GM19397 (cell line): ENCODE results near the gene ERC2.

Source experiments
- ATAC-seq: cut with Tn5 transposase; IDR thresholded peaks from one replicate; pipeline ENCODE4 v1.9.1; 2021; ENCODE audit warnings: mild to moderate bottlenecking, moderate library complexity; ENCODE audit not compliant: unreplicated experiment

ERC2 gene

GRCh38 chr3:56321383-56321782, 146.9 kb downstream of the ERC2 start:
- no peak for ATAC-seq

- no peak for ATAC-seq
Measured at GRCh38 chr3:56320883-56321282, 147.4 kb downstream of the ERC2 start.

GRCh38 chr3:56318891-56319290, 149.4 kb downstream of the ERC2 start:
- no peak for ATAC-seq

- no peak for ATAC-seq
Measured at GRCh38 chr3:56316944-56317343, 151.3 kb downstream of the ERC2 start.

- no peak for ATAC-seq
Measured at GRCh38 chr3:56314842-56315241, 153.4 kb downstream of the ERC2 start.

- no peak for ATAC-seq
Measured at GRCh38 chr3:56309465-56309864, 158.8 kb downstream of the ERC2 start.

- no peak for ATAC-seq
Measured at GRCh38 chr3:56308471-56308870, 159.8 kb downstream of the ERC2 start.

- ATAC-seq: no peak
Measured at GRCh38 chr3:56304069-56304468, 164.2 kb downstream of the ERC2 start.

- no peak for ATAC-seq
Measured at GRCh38 chr3:56303487-56303886, 164.8 kb downstream of the ERC2 start.

- ATAC-seq: no peak
Measured at GRCh38 chr3:56302417-56302816, 165.8 kb downstream of the ERC2 start.

- no peak for ATAC-seq
Measured at GRCh38 chr3:56297281-56297840, 170.9 kb downstream of the ERC2 start.

GRCh38 chr3:56296361-56296760, 171.9 kb downstream of the ERC2 start:
- no peak for ATAC-seq

GRCh38 chr3:56295161-56295560, 173.1 kb downstream of the ERC2 start:
- ATAC-seq: no peak

GRCh38 chr3:56294286-56294685, 174.0 kb downstream of the ERC2 start:
- no peak for ATAC-seq

- no peak for ATAC-seq
Measured at GRCh38 chr3:56291953-56292352, 176.3 kb downstream of the ERC2 start.

GRCh38 chr3:56291244-56291680, 177.0 kb downstream of the ERC2 start:
- ATAC-seq: no peak

GRCh38 chr3:56290374-56290773, 177.9 kb downstream of the ERC2 start:
- no peak for ATAC-seq

GRCh38 chr3:56288258-56288657, 180.0 kb downstream of the ERC2 start:
- no peak for ATAC-seq

- no peak for ATAC-seq
Measured at GRCh38 chr3:56282341-56282740, 185.9 kb downstream of the ERC2 start.

GRCh38 chr3:56277236-56277635, 191.0 kb downstream of the ERC2 start:
- no peak for ATAC-seq

- ATAC-seq: no peak
Measured at GRCh38 chr3:56275120-56275519, 193.1 kb downstream of the ERC2 start.

GRCh38 chr3:56269755-56270535, 198.3 kb downstream of the ERC2 start:
- no peak for ATAC-seq
